Measurements from ENCODE around the gene MED25. TPM values are rescaled to one million over a fixed set of nuclear protein-coding genes. Genes with fewer than 3 reads are reported as not detected.

Gene MED25
- total and polyA plus RNA-seq, 9 of the 15 experiments (the other 6 are each of a cell fraction or from before 2014, with no cell fraction given): 4.1 to 93.9 (median 19.3) TPM

- POLR2A ChIA-PET: interaction anchor here (0.5 to 1.9 kb wide), 16 partner anchors 9 to 477 kb away, joined by 3 to 13 read pairs (median 3); partner anchors contain the start of genes ATF5, NUP62, PTOV1 and RPS11
- TF ChIP-seq TAF7 (tag; IDR thresholded peaks at IDR 0.05) (no peak), ERF (CRISPR knock-in tag; IDR thresholded peaks at IDR 0.05) (0 out of 2 replicates have a peak, but pooled peaks have one; percentile 19), ZFX (CRISPR knock-in tag; IDR thresholded peaks at IDR 0.05) (no peak), MLX (CRISPR knock-in tag; conservative IDR thresholded peaks at IDR 0.05) (0 out of 4 replicates have a peak, but pooled peaks of 1 of the 2 experiments have one; percentile 38), FOXM1 (IDR thresholded peaks at IDR 0.05; ENCODE audit: low read depth) (no peak), FOXM1 (CRISPR knock-in tag; IDR thresholded peaks at IDR 0.05; ENCODE audit: low read depth) (0 out of 2 replicates have a peak, but pooled peaks have one; percentile 41), POLR2B (IDR thresholded peaks at IDR 0.05; ENCODE audit: low read depth, partially characterized antibody) (peak; percentile 21), RBM17 (IDR thresholded peaks at IDR 0.05; ENCODE audit: borderline replicate concordance, low read depth, low read length) (no peak), SIN3B (IDR thresholded peaks at IDR 0.05; ENCODE audit: low read depth) (0 out of 2 replicates have a peak, but pooled peaks have one; percentile 19), MTA3 (IDR thresholded peaks at IDR 0.05; ENCODE audit: borderline replicate concordance) (peak; percentile 12; the same call in 1 of the 2 replicates), NFIC (IDR thresholded peaks at IDR 0.05) (no peak), ARID1B (IDR thresholded peaks at IDR 0.05) (no peak), ZNF398 (CRISPR knock-in tag; IDR thresholded peaks at IDR 0.05) (no peak)
- TF ChIP-seq, protein P1, sequence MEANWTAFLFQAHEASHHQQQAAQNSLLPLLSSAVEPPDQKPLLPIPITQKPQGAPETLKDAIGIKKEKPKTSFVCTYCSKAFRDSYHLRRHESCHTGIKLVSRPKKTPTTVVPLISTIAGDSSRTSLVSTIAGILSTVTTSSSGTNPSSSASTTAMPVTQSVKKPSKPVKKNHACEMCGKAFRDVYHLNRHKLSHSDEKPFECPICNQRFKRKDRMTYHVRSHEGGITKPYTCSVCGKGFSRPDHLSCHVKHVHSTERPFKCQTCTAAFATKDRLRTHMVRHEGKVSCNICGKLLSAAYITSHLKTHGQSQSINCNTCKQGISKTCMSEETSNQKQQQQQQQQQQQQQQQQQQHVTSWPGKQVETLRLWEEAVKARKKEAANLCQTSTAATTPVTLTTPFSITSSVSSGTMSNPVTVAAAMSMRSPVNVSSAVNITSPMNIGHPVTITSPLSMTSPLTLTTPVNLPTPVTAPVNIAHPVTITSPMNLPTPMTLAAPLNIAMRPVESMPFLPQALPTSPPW (CRISPR knock-in tag; IDR thresholded peaks at IDR 0.05): peak; percentile 66
Measured at GRCh38 chr19:49869009-49869483, 51.0 kb downstream of the MED25 start.

More at GRCh38 chr19:49869009-49869483, 51.0 kb downstream of the MED25 start:
- WGBS (ENCODE audit: insufficient coverage, low coverage, missing lambda C conversion rate): 7% methylated on average over 14 of the region's 15 CpGs
- ATAC-seq (peak; percentile 3), DNase-seq (ENCODE audit: extremely low read depth in 1 of 4, low spot score in 3 of 4) (peak in 2 of 4 experiments; percentile 25 to 51), FAIRE-seq (peak; percentile 32)
- peaks cover 8% of the 10 kb centered on the region for H3K9me1 ChIP-seq (ENCODE audit: control insufficient read depth, insufficient read depth, low read length)
- peaks cover 19% of the 10 kb centered on the region; the same call in 1 of the 2 replicates for H4K20me1 ChIP-seq (replicated peaks; ENCODE audit: control insufficient read depth, insufficient read depth, low read length)
- intact Hi-C loops (cut with micrococcal nuclease): loop anchor here (1.0 to 5.0 kb wide), 4 partner anchors 8 to 192 kb away; partner anchors contain the start of genes AKT1S1, AP2A1, ATF5 and NUP62
- CTCF ChIA-PET (ENCODE audit: low intra/inter-chr PET ratio): no interaction called here
- peak overlapping the region; percentile 71 for H2AFZ ChIP-seq (ENCODE audit: low read depth, low read length)
- H3K9me3 ChIP-seq (replicated peaks; ENCODE audit: control insufficient read depth, insufficient read depth, low read depth, low read length): no peaks in the 10 kb centered on the region
- peak overlapping the region; percentile 83 for H3K4me2 ChIP-seq (ENCODE audit: insufficient read depth, low read length)
- peaks cover 45% of the 10 kb centered on the region for H3K36me3 ChIP-seq (ENCODE audit: control insufficient read depth, insufficient read depth, low read length)
- H3K4me3 ChIP-seq: peak overlapping the region; percentile 43
- H3K4me1 ChIP-seq (replicated peaks in 1 of 2; ENCODE audit: control insufficient read depth in 2 of 2, insufficient read depth in 2 of 2, low read length in 2 of 2): peaks cover 43 to 84% of the 10 kb centered on the region in 2 experiments
- BruUV-seq (replicated peaks): no TSS peak
- in situ Hi-C loops (cut with MboI): no loop called here
- peak overlapping the region; percentile 63; the same call in 2 of the 3 replicates for H3K27ac ChIP-seq (ENCODE audit: extremely low read depth, low read depth, low read length)
- H3K9ac ChIP-seq (ENCODE audit: insufficient read depth in 1 of 2, low read depth in 2 of 2, low read length in 2 of 2): peak overlapping the region; percentile 24 to 39; a peak in 2 of 4 replicates
- peaks cover 45% of the 10 kb centered on the region for H3K79me2 ChIP-seq (ENCODE audit: control insufficient read depth, insufficient read depth, low read length)
- no peaks in the 10 kb centered on the region for H3K27me3 ChIP-seq (ENCODE audit: control insufficient read depth in 2 of 2, insufficient read depth in 2 of 2, low read length in 2 of 2)

All from K562 (cell line).